GM19328 (cell line): Measurements from ENCODE around the gene FAAP100.

Experiments used
- ATAC-seq: cut with Tn5 transposase; IDR thresholded peaks from one replicate; pipeline ENCODE4 v1.9.1; 2021; ENCODE audit warnings: mild to moderate bottlenecking, moderate library complexity; ENCODE audit not compliant: unreplicated experiment

Gene FAAP100

DNA sequence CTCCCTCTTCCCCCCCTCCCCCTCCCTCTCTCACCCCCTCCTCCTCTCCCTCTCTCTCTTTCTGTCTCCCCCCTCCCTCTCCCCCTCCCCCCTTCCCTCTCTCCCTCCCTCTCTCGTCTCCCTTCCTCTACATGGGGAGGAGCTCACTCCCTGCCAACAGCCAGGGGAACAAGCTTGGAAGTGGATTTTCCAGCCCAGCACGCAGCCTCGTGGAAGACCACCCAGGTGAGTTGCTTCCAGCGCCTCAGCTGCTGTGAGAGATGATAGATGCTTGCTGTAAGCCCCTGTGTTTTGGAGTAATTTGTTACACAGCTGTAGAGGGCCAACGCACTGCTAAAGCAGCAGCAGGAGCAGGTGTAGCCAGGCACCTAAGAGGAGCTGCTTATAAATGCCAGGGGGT lies 60.4 kb downstream of the FAAP100 start:
- no peak for ATAC-seq

DNA sequence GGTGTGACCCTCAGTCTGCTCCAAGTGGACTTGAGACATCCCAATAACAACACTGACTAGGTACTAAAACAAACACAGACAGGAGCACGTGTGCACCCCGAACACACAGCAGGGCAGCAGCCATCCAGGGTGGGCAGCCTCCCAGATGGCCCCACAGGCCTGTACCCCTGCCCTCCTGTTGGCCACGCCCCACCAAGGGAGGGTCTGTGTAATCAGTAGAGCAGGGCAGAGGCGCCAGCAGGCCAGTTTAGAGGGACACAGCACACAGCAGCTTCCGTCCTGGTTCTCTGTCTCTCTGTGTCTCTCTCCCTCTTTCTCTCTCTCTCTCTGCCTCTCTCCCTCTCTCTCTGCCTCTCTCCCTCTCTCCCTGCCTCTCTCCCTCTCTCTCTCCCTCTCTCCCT lies 61.0 kb downstream of the FAAP100 start:
- ATAC-seq = no peak

DNA sequence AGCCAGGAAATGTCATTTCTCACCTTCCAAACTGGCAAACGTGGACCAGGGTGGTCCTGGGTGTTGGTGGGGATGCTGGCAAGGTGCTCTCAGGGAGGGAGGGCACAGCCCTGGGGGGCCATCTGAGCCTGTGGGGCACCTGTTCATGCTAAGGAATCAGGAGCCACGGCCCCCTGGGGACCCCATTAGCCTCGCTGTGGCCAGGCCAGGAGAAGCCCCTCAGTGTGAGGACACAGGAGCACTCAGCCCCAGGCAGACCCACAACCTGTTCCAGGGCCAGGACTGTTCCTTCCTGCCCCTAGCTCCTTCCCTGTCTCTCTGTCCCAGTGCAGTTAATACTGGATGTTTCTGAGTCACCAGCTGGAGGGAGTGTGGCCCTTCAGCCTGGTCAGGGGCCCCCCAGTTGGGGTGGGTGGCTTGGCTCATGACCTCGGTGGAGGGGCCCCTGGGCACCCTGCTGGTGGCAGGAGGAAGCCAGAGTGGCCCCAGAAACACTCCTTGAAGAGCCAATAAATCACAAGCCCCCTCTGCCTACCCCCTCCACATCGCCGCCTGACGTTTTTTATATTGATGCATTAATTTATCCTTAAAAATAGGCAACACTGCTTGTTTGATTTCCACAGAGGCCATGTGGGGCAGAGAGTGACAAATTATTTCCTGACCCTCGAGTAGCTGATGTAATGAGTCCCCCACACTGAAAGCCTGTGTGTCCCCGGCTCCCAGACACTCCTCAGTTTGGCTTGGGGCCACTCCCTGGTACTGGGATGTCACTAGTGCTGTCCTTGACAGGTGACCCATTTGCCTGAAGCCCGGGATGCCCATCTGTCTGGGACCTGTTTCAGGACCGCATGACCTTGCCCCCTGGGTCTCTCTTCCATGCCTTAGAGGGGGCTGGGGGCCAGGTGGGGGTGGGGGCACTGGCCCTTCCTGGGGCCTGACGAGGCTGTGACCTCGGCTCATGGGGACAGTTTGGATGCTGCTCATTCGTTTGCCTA lies 61.9 kb downstream of the FAAP100 start:
- ATAC-seq = no peak
